Lower leg skin (tissue), 3 donors: Measurements from ENCODE around the gene TECPR2.

Source experiments
- CTCF ChIP-seq, 3 donors: fragments of 450-650 bp; IDR thresholded peaks; one replicate each; pipeline ENCODE4 v1.5.1; 2016; ENCODE audit warnings: antibody characterized with exemption in 3 of 3, mild to moderate bottlenecking in 3 of 3, moderate library complexity in 2 of 3
- POLR2A ChIP-seq, 2 donors: fragments of 450-650 bp; IDR thresholded peaks; one replicate each; pipeline ENCODE4 v1.6.1; 2016 to 2017; ENCODE audit warnings: antibody characterized with exemption in 2 of 2, mild to moderate bottlenecking in 1 of 2, moderate library complexity in 1 of 2

- no peak for TF ChIP-seq CTCF (IDR thresholded peaks at IDR 0.05)
- TF ChIP-seq POLR2A (IDR thresholded peaks at IDR 0.05) = no peak
Observed at GRCh38 chr14:102518063-102518648, 155.4 kb downstream of the TECPR2 start.
